B cell (primary cell): ENCODE data around the gene ITPR1. TPM values are rescaled to one million over a fixed set of nuclear protein-coding genes. Genes with fewer than 3 reads are reported as not detected.

Source experiments
- ATAC-seq: fragments of 200-7000 bp; cut with Tn5 transposase; one replicate; pipeline ENCODE4 v1.10.0; 2021; ENCODE audit warnings: low read depth, mild to moderate bottlenecking, moderate number of reproducible peaks, moderate library complexity
- CTCF ChIA-PET: fragments of 350-600 bp; sonication (Branson Sonifier 250); formaldehyde crosslinking; loops from one replicate; lab custom pipeline; 2021; ENCODE audit warnings: antibody characterized with exemption, inconsistent platforms; lab: Charles Lee
- POLR2A ChIA-PET: fragments of 350-600 bp; sonication (Branson Sonifier 250); formaldehyde crosslinking; loops from one replicate; lab custom pipeline; 2021; ENCODE audit warnings: antibody characterized with exemption; lab: Charles Lee
- DNase-seq: peaks from one replicate; pipeline ENCODE4 v3.0.0; 2013
- H2AFZ ChIP-seq: 2 replicates; pipeline ENCODE4 v1.6.1; 2012; ENCODE audit warnings: mild to moderate bottlenecking, low read depth, low read length; ENCODE audit not compliant: insufficient read depth, poor library complexity, severe bottlenecking
- H3K27ac ChIP-seq, 2 donors: 1 replicate in 1 of 2; 2 replicates in 1 of 2; pipeline ENCODE4 v1.5.1; 2012 to 2013; ENCODE audit warnings: low read length in 2 of 2, mild to moderate bottlenecking in 2 of 2, moderate library complexity in 1 of 2
- H3K27me3 ChIP-seq, 4 experiments: fragments of 200-600 bp in 1 of 4; sonication (generic) in 1 of 4; replicated peaks in 1 of 4; 1 replicate in 2 of 4; 2 replicates in 2 of 4; pipeline versions ENCODE4 v1.6.1 to v1.7.0; 2013 to 2016; ENCODE audit warnings: low read length in 3 of 4, mild to moderate bottlenecking in 2 of 4, mixed read lengths in 1 of 4, moderate library complexity in 1 of 4; ENCODE audit not compliant: insufficient read depth in 4 of 4, control insufficient read depth in 3 of 4; ENCODE audit errors: control extremely low read depth in 1 of 4
- H3K36me3 ChIP-seq, 2 experiments: replicated peaks in 1 of 2; 1 replicate in 1 of 2; 2 replicates in 1 of 2; pipeline versions ENCODE4 v1.6.1 to v1.7.1; 2013; ENCODE audit warnings: low read length in 1 of 2; ENCODE audit not compliant: insufficient read depth in 2 of 2, control insufficient read depth in 1 of 2; ENCODE audit errors: control extremely low read depth in 1 of 2, extremely low read depth in 1 of 2
- H3K4me1 ChIP-seq, 2 donors: fragments of 200-600 bp in 1 of 2; sonication (generic) in 1 of 2; 1 replicate in 1 of 2; 2 replicates in 1 of 2; pipeline versions ENCODE4 v1.5.1 to v1.6.1; 2013 to 2017; ENCODE audit warnings: low read length in 2 of 2; ENCODE audit not compliant: control insufficient read depth in 2 of 2, insufficient read depth in 2 of 2
- H3K4me2 ChIP-seq: replicated peaks from 2 replicates; pipeline ENCODE3; 2012; ENCODE audit warnings: mild to moderate bottlenecking, low read depth, low read length; ENCODE audit not compliant: poor library complexity, severe bottlenecking
- H3K4me3 ChIP-seq, 5 experiments: fragments of 200-600 bp in 1 of 5; sonication (generic) in 1 of 5; 1 replicate in 3 of 5; 2 replicates in 2 of 5; pipeline versions ENCODE4 v1.5.1 to v1.7.0; 2011 to 2016; ENCODE audit warnings: low read length in 4 of 5, mild to moderate bottlenecking in 4 of 5, low read depth in 2 of 5, control low read depth in 1 of 5, moderate library complexity in 1 of 5; ENCODE audit not compliant: insufficient read depth in 1 of 5; ENCODE audit errors: control extremely low read depth in 1 of 5, extremely low read depth in 1 of 5
- H3K79me2 ChIP-seq: fragments of 200-600 bp; sonication (generic); one replicate; pipeline ENCODE4 v1.6.0; 2016; ENCODE audit warnings: low read length; ENCODE audit not compliant: control insufficient read depth, insufficient read depth
- H3K9ac ChIP-seq: fragments of 200-600 bp; sonication (generic); 2 replicates; pipeline ENCODE4 v1.6.1; 2017; ENCODE audit warnings: mild to moderate bottlenecking, low read length, moderate library complexity
- H3K9me3 ChIP-seq, 3 donors: one replicate each; pipeline versions ENCODE4 v1.6.1 to v1.7.1; 2013; ENCODE audit warnings: low read length in 2 of 3; ENCODE audit not compliant: control insufficient read depth in 2 of 3, insufficient read depth in 1 of 3; ENCODE audit errors: control extremely low read depth in 1 of 3
- H4K20me1 ChIP-seq: 2 replicates; pipeline ENCODE4 v1.6.0; 2012; ENCODE audit warnings: mild to moderate bottlenecking, low read length; ENCODE audit not compliant: insufficient read depth, control insufficient read depth, poor library complexity, severe bottlenecking
- H3K27ac Mint-ChIP-seq: one replicate; pipeline ENCODE4 v1.8.0; 2021; ENCODE audit warnings: mixed read lengths
- H3K27me3 Mint-ChIP-seq: one replicate; pipeline ENCODE4 v1.8.0; 2021; ENCODE audit warnings: mixed read lengths
- H3K4me1 Mint-ChIP-seq: one replicate; pipeline ENCODE4 v1.8.0; 2021; ENCODE audit warnings: mixed read lengths
- H3K4me3 Mint-ChIP-seq: one replicate; pipeline ENCODE4 v1.8.0; 2021; ENCODE audit warnings: mixed read lengths
- H3K9me3 Mint-ChIP-seq: one replicate; pipeline ENCODE4 v1.8.0; 2022; ENCODE audit warnings: mixed read lengths; ENCODE audit not compliant: insufficient read depth
- EZH2 ChIP-seq: IDR thresholded peaks from 2 replicates; pipeline ENCODE4 v1.6.1; 2012; ENCODE audit warnings: borderline replicate concordance, low read depth, mild to moderate bottlenecking, moderate library complexity, low read length; ENCODE audit not compliant: insufficient read depth, poor library complexity, severe bottlenecking
- WGBS: methylation state at CpG from one replicate; pipeline ENCODE4 v1.1.5; 2013; ENCODE audit warnings: missing lambda C conversion rate; ENCODE audit not compliant: insufficient coverage; 5-methylcytosine and 5-hydroxymethylcytosine counted together
- intact Hi-C: fragments of 100-400 bp; cut with micrococcal nuclease; formaldehyde crosslinking; loops from one replicate; pipeline ENCODE4 v1.10.0; 2022
- polyA plus RNA-seq: library from polyadenylated mRNA; depleted of rRNA; stranded (reverse); fragments of >200 nt; gene quantifications from 2 replicates; pipeline ENCODE4 v1.2.3, GENCODE V29; 2012
- total RNA-seq, 2 donors: library from RNA; stranded (reverse); fragments of 120-200 nt in 1 of 2; gene quantifications; 1 replicate in 1 of 2; 2 replicates in 1 of 2; pipeline versions ENCODE4 v1.2.3 to v1.2.4, GENCODE V29; 2013 to 2022
- TF ChIP-seq, protein P1 (sequence below): fragments of 200-600 bp; IDR thresholded peaks from one replicate; pipeline ENCODE4 v1.8.0; 2022; ENCODE audit warnings: antibody characterized with exemption, mild to moderate bottlenecking

ITPR1 gene
- total and polyA plus RNA-seq, 2 donors (not counting 1 experiment from before 2014, with no cell fraction given), result 64.0 to 332 TPM

DNA sequence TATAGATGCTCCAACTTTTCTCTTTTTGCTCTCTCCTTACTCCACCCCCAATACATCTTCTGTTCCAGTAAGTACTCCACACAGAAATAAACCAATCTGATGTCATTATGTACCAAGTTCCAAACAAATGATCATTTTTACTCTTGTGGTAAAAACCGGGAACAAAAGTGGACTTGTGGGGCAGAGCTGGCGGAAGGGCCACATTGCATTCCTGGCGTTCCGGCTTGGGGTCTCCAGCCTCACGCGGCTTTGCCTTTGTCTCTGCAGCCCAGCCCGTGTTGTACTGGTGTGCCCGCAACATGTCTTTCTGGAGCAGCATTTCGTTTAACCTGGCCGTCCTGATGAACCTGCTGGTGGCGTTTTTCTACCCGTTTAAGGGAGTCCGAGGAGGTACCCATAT is 301.6 kb downstream of the ITPR1 start:
- Histone ChIP-seq H3K9ac (no peak overlapping the region), H3K27ac (no peak overlapping the region), H3K9me3 (peaks cover 0 to 11% (median 5%) of the 10 kb centered on the region in 3 donors), H3K27me3 (no peaks in the 10 kb centered on the region), H3K36me3 (peaks cover 7 to 94% of the 10 kb centered on the region in 2 experiments), H4K20me1 (peaks cover 17% of the 10 kb centered on the region), H2AFZ (no peak overlapping the region), H3K4me2 (no peak overlapping the region), H3K79me2 (no peaks in the 10 kb centered on the region), H3K4me1 (no peaks in the 10 kb centered on the region), H3K4me3 (no peak overlapping the region)
- CTCF ChIA-PET, result interaction anchor here (1.0 kb wide), 1 partner anchor 259 kb away, joined by 6 read pairs; no protein-coding TSS in a partner anchor
- Mint-ChIP-seq H3K9me3 (no peaks in the 10 kb centered on the region), H3K27ac (no peak overlapping the region), H3K4me1 (no peaks in the 10 kb centered on the region), H3K27me3 (no peaks in the 10 kb centered on the region), H3K4me3 (no peak overlapping the region)
- POLR2A ChIA-PET, result no interaction called here
- WGBS, result 95% methylated on average over 9 of the region's 13 CpGs
- ATAC-seq (no peak), DNase-seq (no peak)
- TF ChIP-seq EZH2, result no peak
- TF ChIP-seq, protein P1, sequence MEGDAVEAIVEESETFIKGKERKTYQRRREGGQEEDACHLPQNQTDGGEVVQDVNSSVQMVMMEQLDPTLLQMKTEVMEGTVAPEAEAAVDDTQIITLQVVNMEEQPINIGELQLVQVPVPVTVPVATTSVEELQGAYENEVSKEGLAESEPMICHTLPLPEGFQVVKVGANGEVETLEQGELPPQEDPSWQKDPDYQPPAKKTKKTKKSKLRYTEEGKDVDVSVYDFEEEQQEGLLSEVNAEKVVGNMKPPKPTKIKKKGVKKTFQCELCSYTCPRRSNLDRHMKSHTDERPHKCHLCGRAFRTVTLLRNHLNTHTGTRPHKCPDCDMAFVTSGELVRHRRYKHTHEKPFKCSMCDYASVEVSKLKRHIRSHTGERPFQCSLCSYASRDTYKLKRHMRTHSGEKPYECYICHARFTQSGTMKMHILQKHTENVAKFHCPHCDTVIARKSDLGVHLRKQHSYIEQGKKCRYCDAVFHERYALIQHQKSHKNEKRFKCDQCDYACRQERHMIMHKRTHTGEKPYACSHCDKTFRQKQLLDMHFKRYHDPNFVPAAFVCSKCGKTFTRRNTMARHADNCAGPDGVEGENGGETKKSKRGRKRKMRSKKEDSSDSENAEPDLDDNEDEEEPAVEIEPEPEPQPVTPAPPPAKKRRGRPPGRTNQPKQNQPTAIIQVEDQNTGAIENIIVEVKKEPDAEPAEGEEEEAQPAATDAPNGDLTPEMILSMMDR, result no peak
- intact Hi-C loops, result no loop called here

DNA sequence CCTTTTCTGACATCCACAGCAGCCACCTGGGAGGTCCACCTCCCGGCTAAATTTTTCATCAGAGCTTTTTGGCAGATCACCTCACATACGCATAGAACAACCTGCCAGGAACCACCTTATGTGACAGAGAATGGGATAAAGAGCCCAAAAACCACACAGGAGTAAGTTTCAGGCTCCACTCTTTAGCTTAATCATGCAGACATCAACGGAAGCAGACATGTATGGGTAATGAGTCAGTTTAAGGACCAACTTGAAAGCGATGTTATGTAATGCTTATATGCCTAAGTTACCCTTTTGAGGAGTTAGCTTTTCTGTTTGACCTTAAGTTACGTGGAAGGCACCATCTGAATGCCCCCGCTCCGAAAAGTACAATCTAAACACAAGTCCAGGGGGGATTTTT is 302.8 kb downstream of the ITPR1 start:
- no peak overlapping the region for H3K27ac Mint-ChIP-seq
- no peak overlapping the region for H3K4me2 ChIP-seq
- no peak overlapping the region for H2AFZ ChIP-seq
- peaks cover 0 to 11% (median 5%) of the 10 kb centered on the region in 3 donors for H3K9me3 ChIP-seq
- no peak for ATAC-seq
- H3K9me3 Mint-ChIP-seq, result no peaks in the 10 kb centered on the region
- no peak overlapping the region for H3K9ac ChIP-seq
- no peak for TF ChIP-seq EZH2
- TF ChIP-seq, protein P1, result no peak
- H3K27me3 ChIP-seq, result no peaks in the 10 kb centered on the region
- H4K20me1 ChIP-seq, result peaks cover 12% of the 10 kb centered on the region
- H3K4me1 ChIP-seq, result no peaks in the 10 kb centered on the region
- intact Hi-C loops, result no loop called here
- no peak overlapping the region for H3K27ac ChIP-seq
- no peak overlapping the region for H3K4me3 ChIP-seq
- no peaks in the 10 kb centered on the region for H3K27me3 Mint-ChIP-seq
- no peak for DNase-seq
- no peaks in the 10 kb centered on the region for H3K79me2 ChIP-seq
- no peak overlapping the region for H3K4me3 Mint-ChIP-seq
- ChIA-PET POLR2A (interaction anchor here (1.3 kb wide), 1 partner anchor 188 kb away, joined by 3 read pairs; no protein-coding TSS in a partner anchor), CTCF (interaction anchor here (0.6 to 2.6 kb wide), 3 partner anchors 258 to 567 kb away, joined by 3 to 11 read pairs (median 6); no protein-coding TSS in a partner anchor)
- H3K36me3 ChIP-seq, result peaks cover 6 to 94% of the 10 kb centered on the region in 2 experiments
- no peaks in the 10 kb centered on the region for H3K4me1 Mint-ChIP-seq
- 96% methylated on average over 5 of the region's 7 CpGs for whole genome bisulfite sequencing
